ENCODE measurements around the gene PUDP. TPM values are rescaled to one million over a fixed set of nuclear protein-coding genes. Genes with fewer than 3 reads are reported as not detected.
"Not testable (repeated sequence)": the region's sequence is repeated elsewhere in the genome, so short reads cannot be mapped to it uniquely, and the experiment has no call there.

Gene PUDP
- total RNA-seq, 1 donor from 2014 or later = 20.8 TPM

- DNase-seq = no peak
Measured at GRCh38 chrX:7025471-7025870, 122.5 kb downstream of the PUDP start.

- peak; percentile 16 for DNase-seq
Measured at GRCh38 chrX:7024850-7025249, 123.1 kb downstream of the PUDP start.

DNA sequence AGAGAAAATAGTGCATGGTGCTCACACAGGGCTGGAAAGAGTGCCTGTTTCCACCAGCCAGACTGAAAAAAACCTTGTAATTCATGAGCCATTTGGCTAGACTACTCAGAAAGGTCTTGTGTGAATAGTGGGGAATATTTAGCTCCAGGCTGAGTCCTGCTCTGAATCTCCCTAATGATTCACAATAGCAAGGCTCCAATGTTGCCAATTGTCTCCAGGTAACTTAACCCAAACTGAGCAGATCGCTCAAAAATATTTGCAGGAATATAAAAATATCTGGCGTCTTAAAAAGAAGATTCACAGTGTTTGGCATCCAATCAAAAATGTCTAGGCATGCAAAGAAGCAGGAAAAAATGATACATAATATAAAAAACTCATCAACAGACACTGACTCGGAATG is 125.0 kb downstream of the PUDP start:
- DNase-seq = not testable (repeated sequence)

DNA sequence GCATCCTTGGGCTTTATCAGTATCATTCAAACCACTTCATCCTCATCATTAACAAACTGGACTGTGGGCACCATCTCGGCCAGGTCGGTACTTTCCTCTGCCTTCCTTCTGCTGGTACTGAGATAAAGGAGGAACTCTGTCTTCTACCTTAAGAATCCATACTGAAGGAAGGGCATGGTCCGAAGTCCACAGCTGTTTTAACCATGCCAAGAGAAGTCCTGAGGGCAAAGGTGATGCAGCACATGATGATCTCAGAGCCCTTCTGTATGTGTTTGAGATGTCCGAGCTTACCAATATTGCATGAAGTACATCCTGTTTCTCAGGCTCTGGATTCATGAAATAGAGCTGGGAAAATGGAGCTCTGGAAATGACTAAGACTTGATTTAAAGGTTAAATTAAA is 126.0 kb downstream of the PUDP start:
- DNase-seq = no peak

DNA sequence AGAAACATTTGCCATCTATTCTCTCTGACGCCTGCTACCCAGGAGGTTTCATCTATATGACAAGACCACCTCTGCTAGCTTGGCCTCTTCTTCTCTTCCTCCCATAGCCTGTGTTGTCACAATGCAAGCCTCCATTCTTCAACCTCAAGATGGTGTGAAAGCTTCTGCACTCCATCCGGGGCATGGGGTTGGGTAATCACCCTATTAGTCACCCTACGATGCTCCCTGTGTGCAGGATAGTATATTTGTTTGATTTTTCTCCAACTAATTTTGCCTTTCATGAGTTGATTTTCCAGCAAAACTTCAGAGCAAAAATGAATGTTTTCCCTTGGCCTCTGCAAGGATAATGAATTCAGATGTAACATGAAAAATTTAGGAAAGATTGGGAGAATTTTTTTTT is 128.4 kb downstream of the PUDP start:
- no peak for DNase-seq

- DNase-seq = not testable (repeated sequence)
Measured at GRCh38 chrX:7012262-7012834, 135.6 kb downstream of the PUDP start.

DNA sequence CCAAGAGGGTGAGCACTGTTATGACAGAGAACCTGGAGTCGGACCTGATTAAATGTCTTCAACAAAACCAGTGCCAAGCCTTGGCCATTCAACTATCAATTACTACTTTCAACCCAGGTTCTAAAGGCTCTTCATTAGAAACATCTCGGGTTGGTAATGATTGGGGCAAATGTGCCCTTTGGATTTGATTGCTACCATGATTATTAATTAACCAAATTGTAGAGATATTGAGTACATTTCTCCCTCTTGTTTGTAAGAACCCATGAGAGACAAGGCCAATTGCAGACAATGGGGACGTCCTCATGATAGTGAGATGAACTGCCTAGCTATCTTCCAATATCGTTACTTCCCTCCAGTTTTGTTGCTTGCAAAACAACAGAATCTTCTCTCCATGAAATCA is 137.1 kb downstream of the PUDP start:
- DNase-seq = not testable (repeated sequence)

DNA sequence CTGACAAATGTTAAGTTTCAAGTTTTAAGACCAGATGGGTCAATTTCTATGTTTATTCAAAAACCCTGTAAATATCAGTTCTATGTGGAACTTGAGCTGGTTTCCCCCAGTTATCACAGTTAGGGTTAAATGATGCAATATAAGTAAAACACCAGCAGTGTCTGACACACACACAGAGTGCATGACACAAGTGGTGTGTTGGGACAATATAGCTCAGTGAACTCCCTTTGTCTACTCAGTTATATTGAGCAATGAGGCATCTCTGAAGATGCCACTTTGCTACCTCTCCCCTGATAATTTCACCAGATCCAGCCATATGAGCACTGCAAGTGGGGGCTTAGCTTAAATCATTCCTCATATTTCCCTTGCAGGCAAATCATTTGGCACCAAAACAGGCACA is 140.6 kb downstream of the PUDP start:
- DNase-seq = not testable (repeated sequence)

Small RNAs within 50 kb of the gene (small RNA-seq; reads per million reads assigned to genes)
- gene MIR4767 (ENCODE audit: low replicate concordance) = 0.08 reads per million

Other genes with a start within 250 kb of the PUDP start
- 8.2 TPM for gene STS, start 441 bp downstream of the PUDP start, total RNA-seq

Data from tongue (tissue), 3 donors.